Cortex of kidney (tissue), 1 donor: Measurements from ENCODE around the gene LRMDA.

Source experiments
- DNase-seq: peaks from one replicate; lab custom pipeline; 2025; lab: John Stamatoyannopoulos, UW

Gene LRMDA

DNA sequence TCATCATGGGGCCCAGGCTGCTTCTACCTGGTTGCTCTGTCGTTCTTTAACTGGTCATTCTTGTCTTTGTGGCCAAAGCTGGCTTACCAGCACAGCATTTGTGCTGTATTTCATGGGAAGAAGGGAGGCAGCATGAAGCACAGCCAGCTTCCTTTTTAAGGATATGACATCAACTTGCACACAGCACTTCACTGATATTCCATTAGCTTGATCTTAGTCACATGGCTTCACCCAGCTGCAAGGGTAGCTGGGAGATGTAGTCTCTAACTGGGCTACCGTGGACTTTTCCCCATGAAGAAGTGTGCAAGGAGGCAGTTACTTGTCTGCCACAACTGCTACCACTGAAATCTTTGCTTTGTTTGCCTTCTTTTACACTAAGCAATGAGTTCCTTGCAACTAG lies 525.2 kb downstream of the LRMDA start:
- no peak for DNase-seq

DNA sequence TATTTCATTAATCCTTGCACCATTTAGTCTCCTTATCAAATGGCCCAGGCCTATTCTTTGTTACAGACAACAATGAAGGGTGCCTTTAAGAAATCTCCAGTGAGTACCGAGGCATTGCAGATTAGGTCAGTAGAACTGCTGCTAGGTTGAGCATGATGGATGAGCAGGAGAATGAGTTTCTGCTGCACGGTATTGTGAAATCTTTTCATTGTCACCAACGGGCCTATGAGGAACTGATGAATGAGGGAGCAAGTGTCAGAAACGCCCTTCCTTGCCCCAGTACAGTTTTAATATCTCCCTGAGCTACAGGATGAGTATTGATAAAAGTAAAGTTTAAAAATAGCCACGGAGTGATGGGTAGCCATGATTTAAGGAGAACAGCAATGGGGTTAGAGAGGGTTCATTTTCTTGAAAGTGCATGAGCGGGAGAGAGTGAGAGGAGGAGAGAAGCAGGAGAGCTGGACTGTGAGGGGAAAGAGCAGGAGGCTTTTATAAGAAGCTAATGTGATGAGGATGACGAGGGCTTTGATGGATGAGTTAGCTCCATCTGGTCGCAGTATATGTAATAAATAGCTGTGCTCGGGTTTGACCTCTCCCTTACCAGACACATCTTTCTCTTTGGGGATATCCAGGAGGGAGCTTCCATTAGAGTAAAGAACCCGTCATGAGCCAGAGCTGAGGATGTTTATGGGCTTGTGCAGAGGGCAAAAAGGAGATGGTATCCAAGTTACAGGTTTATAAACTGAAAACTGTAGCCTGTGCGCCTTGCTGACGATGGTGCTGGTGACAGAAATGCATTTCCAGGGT lies 526.1 kb downstream of the LRMDA start:
- no peak for DNase-seq

DNA sequence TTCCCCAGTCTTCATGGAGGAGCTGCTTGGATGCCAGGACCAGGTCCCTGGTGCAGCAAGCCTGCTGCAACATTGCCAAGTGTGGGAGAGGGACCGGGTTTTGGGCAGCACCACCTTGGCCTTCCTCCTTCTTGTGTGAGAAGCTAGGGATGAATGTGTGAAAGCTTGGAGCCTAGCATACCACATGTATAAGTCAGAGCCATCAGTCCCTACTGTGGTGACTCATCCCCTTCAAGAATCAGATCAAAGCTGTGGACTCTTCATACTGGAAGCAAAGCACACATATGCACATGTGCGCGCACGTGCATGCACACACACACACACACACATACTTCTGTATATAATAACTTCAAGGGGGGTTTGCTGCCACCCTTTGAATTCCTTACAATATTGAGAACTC lies 527.8 kb downstream of the LRMDA start:
- DNase-seq = no peak

DNA sequence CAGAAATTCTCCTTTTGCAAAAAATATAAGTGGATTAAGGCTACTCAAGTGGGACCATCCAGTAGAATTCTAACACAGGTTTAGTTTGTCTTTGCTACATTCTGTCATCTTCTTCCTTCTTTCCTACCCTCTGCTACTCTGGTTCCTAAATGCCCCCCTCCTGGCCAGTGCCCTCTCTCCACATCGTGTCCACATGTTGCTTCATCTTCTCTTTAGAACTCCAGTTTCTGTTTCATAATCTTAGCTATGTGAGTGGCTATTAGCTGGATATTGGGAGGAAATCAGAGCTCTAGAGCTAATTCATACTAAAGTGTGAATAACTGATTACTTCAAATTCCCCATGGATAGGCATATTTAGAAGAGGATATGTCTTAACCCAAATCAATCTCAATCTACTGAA lies 528.5 kb downstream of the LRMDA start:
- DNase-seq = no peak

DNA sequence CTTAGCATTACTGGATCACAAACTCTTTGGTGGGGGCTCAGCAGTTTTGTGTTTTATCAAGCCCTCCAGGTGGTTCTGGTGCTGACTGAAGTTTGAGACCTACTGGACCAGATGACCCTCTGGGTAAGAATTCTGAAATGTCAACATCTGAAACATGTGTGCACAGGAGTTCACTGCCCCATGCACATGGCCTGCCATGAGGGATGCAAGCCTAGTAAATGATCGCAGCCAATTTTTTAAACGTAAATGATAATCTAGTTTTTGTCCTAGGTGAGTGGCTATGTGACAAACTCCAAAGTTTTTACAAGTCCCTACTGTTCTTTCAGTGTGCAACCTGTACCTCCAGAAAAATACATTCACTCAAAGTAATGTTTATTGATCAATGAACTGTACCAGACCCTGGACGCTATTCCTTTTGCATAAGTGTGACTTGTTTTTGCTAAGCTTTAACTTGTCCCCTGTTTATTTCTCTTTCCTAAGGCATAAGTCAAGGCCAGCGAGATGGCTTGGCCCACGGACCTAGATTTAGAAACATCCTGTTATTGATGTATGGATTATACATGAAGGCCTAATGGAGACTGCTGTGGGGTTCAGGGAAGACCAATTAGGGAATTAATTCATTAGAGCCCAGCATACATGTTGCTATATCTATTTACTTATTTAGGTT lies 531.1 kb downstream of the LRMDA start:
- no peak for DNase-seq

DNA sequence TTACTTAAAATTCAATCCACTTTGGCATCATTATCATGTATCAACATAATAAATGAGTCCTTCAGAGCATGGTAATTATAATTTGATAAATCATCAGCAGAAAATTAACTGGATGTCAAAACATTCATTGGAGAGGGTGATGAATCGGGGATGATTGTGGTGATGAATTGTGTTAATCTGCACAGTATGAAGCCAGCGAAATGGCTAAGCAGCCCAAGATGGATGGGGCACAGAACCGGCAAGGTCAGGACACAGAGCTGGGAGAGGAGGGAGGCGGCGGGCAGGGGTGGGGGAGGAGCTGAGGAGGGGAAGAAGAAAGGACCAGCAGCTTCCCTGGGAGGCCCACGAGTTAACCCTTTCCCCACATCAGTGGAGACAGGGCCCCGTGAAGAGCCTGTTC lies 536.1 kb downstream of the LRMDA start:
- no peak for DNase-seq

DNA sequence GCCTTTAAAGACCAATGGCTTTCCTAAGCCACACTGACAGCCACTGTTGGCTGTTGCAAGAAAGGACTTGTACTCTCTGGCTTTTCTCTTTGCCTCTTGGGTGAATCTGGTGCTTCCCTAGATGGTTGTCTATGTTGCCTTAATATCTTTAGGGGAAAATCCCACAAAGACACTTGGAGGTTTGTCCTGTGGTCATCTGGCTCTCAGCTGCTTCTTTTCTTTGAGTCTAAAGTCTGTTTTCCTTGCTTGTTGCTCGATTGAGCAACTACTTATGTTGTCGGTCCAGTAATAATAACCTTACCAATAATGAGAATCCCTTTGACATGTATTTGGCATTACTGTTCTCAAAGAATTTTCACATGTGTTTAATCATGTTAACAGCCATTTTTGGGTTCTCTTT lies 537.6 kb downstream of the LRMDA start:
- no peak for DNase-seq

DNA sequence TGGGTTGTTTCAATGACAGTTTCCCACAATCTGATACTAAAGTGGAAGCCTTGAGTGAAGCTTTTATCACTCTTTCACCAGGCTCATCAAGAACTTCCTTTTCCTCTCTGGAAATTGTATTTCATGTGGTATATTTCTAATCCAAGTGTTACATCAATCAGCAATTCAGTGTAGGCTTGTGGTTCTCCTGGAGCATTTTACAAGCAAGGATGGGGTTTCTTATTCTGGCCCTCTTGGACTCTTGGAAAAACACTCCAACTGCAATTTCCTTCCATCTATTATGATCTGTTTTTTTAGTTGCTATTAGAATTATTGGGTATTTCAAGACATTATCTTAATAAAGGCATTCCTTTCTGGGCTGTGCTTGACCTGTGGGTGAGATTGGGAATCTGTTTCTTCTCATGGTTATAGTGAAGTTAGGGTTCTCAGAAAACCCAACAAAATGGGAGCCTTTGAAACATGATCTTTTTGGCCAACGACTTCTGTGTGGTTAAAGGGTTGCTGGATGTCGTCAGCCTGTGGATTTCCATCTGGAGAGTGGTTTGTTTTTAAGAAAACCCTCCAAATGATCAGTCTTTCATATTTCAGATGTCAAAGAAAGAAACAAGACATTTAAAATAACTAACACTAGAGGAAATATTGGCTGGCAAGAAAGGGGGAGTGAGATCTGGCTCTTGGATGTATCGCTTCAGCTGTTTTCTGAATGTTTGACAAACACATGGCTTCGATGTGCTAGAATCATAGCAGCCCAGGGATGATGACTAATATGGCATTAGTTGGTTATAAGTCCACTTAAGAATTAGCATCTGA lies 540.2 kb downstream of the LRMDA start:
- DNase-seq = no peak

DNA sequence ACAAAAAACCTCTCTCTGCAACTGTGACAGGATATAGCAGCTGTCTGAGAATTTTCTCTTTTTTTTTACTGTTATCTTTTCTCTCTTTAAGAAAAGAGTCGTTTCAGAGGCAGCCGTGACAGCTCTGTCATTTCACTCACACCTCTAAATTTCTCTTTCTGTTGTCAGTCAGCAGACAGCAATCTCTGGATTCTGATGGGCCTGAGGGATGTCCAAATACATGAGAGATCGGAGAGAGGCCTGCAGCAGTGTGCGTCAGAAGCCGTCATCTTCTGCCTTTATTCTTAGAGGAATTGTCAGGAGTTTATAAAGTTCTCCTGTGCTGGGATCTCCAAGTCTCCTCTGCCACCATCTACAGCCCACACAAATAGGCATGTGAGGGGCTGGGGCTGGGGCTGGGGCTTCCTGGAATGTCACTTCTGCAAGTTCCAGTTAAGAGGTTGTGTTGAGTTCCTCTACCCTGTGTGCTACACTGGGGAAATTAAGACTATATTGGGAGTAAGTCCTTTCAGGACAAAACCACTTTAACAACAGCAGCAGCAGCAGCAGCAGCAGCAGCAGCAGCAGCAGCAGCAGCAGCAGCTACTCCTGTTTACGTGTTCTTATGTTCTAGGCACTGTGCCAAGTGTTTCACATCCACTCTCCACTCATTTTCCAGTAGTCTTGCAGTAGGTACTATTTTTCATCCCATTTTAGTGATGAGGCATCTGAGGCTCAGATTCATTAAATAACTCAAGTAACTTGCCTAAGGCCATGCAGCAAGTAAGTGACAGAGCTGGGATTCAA lies 541.3 kb downstream of the LRMDA start:
- DNase-seq = no peak

DNA sequence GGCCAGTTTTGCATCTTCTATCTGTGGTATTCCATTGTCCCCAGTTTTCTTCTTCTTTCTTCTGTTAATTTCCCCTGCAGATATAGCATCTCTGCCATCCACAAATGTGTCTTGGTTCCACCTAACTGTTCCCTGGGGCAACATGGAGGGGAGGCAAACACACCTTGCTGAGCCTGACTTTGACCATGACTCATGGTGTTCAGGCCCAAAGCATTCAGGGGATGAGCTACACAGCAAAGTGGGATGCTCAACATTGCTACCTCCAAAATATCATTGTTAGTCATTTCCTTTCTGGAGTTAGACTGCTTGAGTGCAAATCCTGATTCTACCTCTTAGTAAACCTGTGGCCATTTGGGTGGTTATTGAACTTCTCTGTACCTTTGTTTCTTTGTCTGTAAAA lies 542.7 kb downstream of the LRMDA start:
- DNase-seq = no peak

DNA sequence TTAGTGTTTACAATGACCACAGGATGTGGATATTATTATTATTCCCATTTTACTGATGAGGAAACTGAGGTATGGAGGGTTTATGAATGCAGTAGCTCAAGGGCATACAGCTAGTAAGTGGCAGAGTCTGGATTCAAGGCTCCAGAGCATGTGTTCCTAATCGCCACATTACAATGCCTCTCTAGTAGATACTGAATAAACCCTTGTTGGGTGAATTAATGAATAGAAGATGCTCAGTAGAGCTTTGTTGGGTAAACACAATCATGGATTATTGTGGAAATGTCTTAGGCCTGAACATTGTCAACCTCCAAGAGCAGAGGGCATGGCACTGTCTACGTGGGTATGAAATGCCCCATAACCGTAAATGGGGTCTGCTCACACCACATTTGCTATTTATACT lies 545.3 kb downstream of the LRMDA start:
- no peak for DNase-seq

DNA sequence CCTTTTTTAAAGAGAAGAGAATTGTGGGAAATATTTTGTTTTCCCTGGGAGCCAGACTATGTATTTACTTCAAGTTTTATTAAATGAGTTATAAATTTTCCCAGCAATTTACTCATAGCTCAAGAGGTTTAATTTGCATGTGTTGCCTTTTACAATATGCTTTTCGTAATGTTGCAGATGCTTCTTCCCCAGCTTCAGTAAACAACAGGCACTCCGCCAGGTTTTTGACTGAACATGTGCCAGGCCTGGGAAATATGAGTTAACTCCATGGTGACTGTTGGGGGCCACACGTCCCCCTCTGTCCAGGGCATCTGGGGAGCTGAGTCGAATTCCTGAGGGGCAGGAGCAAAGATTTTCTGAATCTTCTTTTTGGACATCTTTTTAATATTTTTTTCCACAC lies 545.7 kb downstream of the LRMDA start:
- no peak for DNase-seq

DNA sequence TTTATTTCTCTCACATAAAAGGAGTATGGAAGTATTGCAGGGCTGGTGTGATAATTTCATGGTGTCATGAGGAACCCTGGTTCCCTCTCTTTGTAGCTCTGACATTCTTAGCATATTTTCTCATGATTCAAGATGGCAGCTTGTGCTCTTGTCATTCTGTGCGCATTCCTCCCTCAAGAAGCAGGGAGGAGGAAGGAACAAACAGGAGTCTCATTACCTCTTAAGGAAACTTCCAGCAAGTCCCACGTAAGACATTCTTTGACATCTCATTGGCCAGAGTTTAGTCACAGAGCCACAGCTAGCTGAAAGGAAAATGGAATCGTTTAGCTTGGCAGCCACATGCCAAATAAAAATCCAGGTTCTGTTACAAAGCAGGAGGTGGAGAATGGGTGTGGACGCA lies 546.8 kb downstream of the LRMDA start:
- DNase-seq = no peak

DNA sequence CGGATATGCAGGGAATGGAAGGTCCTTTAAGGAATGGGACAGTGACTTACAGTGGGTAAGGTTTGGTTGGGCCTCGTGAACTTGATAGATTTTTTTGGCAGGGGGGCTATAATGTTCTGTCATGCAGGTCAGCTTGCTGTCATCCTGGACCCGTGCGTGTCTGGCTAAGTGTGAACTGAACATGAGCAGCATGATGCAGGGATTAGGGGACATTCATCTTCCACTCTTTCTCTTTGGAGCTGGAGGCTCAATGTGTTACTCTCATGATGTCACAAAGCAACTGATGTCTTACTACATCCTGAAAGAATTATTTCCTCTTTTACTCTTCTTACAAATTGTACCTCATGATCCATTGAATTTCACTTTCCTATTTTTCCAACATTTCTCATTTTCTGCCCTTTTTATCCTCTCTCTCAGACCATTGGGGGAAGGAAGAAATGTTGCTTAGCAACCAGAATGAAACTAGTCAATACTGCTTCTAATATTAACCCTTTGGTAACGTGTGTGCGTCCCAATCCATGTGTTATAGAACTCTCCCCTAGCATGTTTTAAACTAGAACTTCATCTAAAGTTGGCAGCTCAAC lies 549.1 kb downstream of the LRMDA start:
- DNase-seq = no peak

DNA sequence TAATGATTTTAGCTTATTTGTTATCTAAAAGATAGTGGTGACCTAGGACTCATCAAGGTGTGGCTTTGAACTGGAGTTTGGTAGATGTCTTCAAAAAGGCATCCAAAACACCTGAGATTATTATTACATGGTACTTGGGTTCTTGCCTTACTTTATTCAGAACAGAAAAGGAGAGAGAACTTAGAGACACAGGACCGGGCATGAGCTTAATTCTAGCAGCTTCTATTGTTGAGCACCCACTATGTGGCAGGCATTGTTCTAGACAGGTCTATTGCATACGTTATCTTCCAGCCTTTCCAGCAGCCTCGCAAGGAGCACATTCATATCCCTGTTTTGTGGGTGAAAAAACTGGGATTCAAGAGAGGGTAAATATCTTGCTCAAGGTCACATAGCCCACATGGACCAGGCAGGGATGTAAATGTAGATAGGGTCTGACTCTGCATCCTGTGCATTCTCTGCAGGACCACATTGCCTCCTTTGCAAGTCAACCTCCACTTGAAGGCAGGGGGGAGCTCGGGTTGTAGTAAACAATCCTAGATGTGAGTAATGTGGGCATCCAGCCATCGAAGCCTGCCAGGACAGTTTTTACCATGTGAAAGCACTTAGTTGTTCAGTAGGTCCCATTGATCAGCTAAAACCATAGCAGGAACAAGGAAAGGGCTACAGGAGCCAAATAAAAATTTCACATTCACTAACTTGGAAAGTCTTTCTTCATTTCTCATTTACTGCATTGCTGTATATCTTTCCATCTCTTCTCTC lies 551.4 kb downstream of the LRMDA start:
- no peak for DNase-seq

DNA sequence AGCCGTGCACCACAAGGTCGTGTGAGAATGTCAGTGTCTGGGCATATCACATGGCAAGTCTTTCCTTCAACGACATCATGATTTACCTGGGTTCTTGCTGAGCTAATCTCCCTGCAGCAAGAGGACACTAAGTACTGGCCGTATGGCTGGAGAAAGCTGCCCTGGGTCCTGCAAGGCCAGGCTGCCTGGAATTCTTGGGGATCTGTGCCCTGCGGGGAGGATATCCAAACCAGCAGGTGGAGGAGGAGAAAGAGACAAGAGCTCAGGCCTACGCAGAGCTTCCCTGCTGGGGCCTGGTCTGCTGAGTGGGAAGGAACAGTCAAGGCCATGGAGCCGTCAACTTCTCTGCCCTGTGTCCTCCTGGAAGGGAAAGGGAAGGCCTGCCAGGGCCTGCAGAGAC lies 552.6 kb downstream of the LRMDA start:
- DNase-seq = no peak

DNA sequence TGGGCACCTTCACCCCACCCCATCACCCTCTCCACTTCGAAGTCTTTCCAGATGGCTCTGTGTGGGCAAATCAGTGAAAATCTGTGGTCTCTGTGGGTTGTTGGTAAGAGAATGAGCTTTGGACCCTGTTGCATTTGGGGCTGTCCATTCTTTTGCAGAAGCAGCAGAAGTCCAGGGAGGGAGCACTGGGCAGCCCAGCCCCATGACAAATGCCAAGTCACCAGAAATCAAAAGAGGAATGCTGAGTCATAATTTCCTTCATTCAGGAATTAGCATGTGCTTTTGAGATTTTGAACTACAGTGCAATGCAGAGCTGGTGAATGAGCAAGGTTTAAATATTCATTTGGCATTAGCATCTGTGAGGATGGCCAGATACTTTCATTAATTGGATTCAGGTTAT lies 556.2 kb downstream of the LRMDA start:
- no peak for DNase-seq

DNA sequence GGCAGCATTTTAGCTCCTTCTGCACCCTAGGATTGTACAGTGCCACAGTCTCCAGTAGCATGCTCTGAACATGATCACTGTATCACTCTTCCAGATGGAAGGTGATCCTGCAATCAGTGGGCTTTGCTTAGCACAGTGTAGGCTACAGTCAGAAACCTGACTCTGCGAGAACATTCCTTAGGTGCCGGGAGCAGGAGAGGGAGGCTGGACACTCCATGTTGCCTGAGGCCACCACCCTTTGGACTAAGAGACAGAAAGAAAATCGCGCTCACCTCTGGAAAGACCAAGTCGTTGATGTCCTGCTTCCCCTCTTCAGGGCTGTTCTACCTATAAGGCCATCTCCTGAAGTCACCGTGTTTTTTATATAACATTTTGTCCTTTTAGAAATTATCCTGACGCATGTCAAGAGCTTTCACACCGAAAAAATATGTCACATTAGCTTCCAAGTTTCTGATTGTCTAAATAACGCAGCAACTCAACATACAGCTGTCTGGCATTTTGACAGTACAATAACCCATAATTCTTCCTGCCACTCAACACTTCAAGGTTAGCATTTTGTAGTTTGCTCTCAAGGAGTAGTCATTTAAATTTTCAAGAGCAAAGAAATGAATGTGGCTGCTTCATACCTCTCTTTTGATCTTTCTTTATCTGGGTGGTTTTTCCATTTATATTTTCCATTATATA lies 563.1 kb downstream of the LRMDA start:
- no peak for DNase-seq

DNA sequence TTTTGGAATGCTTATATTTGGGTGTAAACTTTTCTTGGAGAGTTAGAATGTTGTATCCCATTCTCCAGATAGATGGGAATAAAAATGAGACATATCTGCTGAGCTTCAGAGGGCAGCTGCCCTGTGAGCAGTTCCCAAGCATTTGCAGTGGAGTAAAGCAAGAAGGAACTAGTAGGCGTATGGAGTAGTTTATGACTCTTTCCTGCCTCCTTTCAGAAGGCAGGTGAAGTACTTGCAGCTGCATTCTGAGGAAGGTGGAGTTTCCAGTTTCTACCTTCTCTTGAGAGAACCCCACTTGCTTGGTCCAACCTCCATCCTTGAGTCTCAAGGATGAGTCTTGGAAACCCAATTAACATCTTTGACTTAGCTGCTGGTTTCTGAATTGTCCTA lies 563.6 kb downstream of the LRMDA start:
- DNase-seq = no peak

DNA sequence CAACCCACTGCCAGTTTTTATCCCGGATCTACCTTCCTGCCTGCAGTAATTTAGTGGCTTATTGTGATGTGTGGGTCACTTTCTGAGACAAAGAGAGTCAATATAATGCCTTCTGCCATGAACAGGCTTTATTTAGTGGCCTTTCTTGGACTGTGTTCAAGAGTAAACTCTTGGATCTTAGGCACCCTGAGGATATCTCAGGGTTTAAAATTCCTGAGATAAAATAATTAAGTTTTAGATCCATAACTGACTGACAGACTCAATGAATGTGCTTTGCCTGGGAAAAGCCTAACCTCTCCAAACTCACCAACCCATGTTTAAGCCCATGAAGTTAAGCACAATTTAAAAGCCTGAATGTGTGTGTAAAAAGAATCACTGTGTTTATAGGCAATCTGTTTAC lies 564.3 kb downstream of the LRMDA start:
- no peak for DNase-seq

DNA sequence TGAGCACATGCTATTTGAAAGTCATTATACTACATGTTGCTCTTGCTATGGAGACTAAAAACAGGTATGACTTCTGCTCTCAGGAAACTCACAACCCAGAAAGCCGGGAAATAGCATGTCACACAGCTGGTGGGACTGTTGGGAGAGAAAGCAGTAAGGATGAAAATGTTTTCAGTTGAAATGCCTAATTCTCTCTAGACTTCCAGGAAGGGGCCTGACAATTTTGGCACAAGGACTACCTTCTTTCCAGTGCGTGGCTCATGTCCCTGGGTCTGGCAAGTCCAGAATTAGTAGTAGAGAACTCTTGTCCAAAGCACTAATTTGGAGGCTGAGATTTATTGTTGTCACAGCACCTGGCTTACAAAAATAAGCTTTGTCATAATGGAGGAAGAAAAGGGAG lies 567.6 kb downstream of the LRMDA start:
- DNase-seq = no peak
